HepG2 (cell line): Measurements from ENCODE around the gene TMEM132E. TPM values are rescaled to one million over a fixed set of nuclear protein-coding genes. Genes with fewer than 3 reads are reported as not detected.

Source experiments
- ATAC-seq: fragments of 200-7000 bp; cut with Tn5 transposase; 3 replicates; pipeline ENCODE4 v1.9.1; 2020; ENCODE audit warnings: mild to moderate bottlenecking, moderate library complexity
- BruUV-seq: library from RNA; stranded (reverse); fragments of 400-500 nt; replicated peaks from 2 replicates; lab custom pipeline; 2021; lab: Mats Ljungman, UMichigan
- CTCF ChIA-PET: fragments of 300-600 bp; formaldehyde crosslinking; extraction: SDS; loops from one replicate; lab custom pipeline; 2021; ENCODE audit warnings: low total read pairs, inconsistent platforms, low intra/inter-chr PET ratio; lab: Yijun Ruan, JAX
- POLR2A ChIA-PET: fragments of 350-600 bp; sonication (Branson Sonifier 250); formaldehyde crosslinking; loops from one replicate; lab custom pipeline; 2020; ENCODE audit warnings: antibody characterized with exemption, inconsistent platforms; lab: Yijun Ruan, JAX
- DNase-seq: peaks from one replicate; pipeline ENCODE4 v3.0.0-alpha.2; 2015; ENCODE audit warnings: low spot score
- FAIRE-seq: peaks from 3 replicates; lab custom pipeline; 2011; peaks lifted over from hg19 to GRCh38; lab: Jason Lieb, UNC
- H2AFZ ChIP-seq: one replicate; pipeline ENCODE4 v1.6.1; 2011; ENCODE audit warnings: low read length, inconsistent platforms
- H3K27ac ChIP-seq: fragments of 300-600 bp; 3 replicates; pipeline ENCODE4 v1.8.0; 2011; ENCODE audit warnings: mixed run types, mild to moderate bottlenecking, mixed read lengths, low read length, inconsistent platforms; ENCODE audit not compliant: insufficient read depth; ENCODE audit errors: extremely low read length
- H3K27me3 ChIP-seq, 2 experiments: fragments of 200-600 bp in 1 of 2; 2 replicates in 1 of 2; 3 replicates in 1 of 2; pipeline versions ENCODE4 v1.6.0 to v1.8.0; 2011; ENCODE audit warnings: low read length in 2 of 2, mild to moderate bottlenecking in 2 of 2, moderate library complexity in 2 of 2, inconsistent platforms in 1 of 2; ENCODE audit not compliant: insufficient read depth in 2 of 2, control insufficient read depth in 1 of 2
- H3K36me3 ChIP-seq, 2 experiments: fragments of 200-600 bp in 1 of 2; replicated peaks in 1 of 2; 2 replicates in 1 of 2; 3 replicates in 1 of 2; pipeline versions ENCODE4 v1.5.1 to v1.8.0; 2011; ENCODE audit warnings: low read length in 2 of 2, inconsistent platforms in 1 of 2; ENCODE audit not compliant: insufficient read depth in 2 of 2, control insufficient read depth in 1 of 2
- H3K4me1 ChIP-seq: 2 replicates; pipeline ENCODE4 v1.5.1; 2012; ENCODE audit warnings: low read length, inconsistent platforms; ENCODE audit not compliant: insufficient read depth
- H3K4me2 ChIP-seq: 2 replicates; pipeline ENCODE4 v1.6.0; 2011; ENCODE audit warnings: low read depth, low read length, inconsistent platforms
- H3K4me3 ChIP-seq, 3 experiments: fragments of 200-600 bp in 1 of 3; sonication (generic), shearing (Covaris generic) in 1 of 3; replicated peaks in 1 of 3; 2 replicates each; pipeline ENCODE4 v1.5.1; 2011 to 2016; ENCODE audit warnings: low read length in 3 of 3, inconsistent platforms in 2 of 3, low read depth in 2 of 3, mild to moderate bottlenecking in 2 of 3, control low read depth in 1 of 3, mixed read lengths in 1 of 3; ENCODE audit not compliant: insufficient read depth in 1 of 3
- H3K79me2 ChIP-seq: one replicate; pipeline ENCODE4 v1.6.1; 2011; ENCODE audit warnings: low read length, inconsistent platforms; ENCODE audit not compliant: insufficient read depth
- H3K9ac ChIP-seq: 2 replicates; pipeline ENCODE4 v1.6.0; 2011; ENCODE audit warnings: mild to moderate bottlenecking, low read depth, low read length, inconsistent platforms; ENCODE audit not compliant: insufficient read depth
- H3K9me3 ChIP-seq: 2 replicates; pipeline ENCODE4 v1.5.1; 2012; ENCODE audit warnings: mild to moderate bottlenecking, low read length
- H4K20me1 ChIP-seq: 2 replicates; pipeline ENCODE4 v1.6.0; 2011; ENCODE audit warnings: inconsistent platforms, mild to moderate bottlenecking, low read length, moderate library complexity; ENCODE audit not compliant: insufficient read depth
- FOXM1 ChIP-seq: sonication (generic); formaldehyde crosslinking; IDR thresholded peaks from 2 replicates; pipeline ENCODE4 v1.5.0; 2020; ENCODE audit warnings: missing genetic modification reagents
- ZNF646 ChIP-seq: sonication (generic); formaldehyde crosslinking; IDR thresholded peaks from 2 replicates; pipeline ENCODE4 v1.9.0; 2021; ENCODE audit warnings: mild to moderate bottlenecking, missing genetic modification reagents
- WGBS: methylation state at CpG from one replicate; pipeline ENCODE4 v1.1.6; 2017; ENCODE audit warnings: low lambda C conversion rate; 5-methylcytosine and 5-hydroxymethylcytosine counted together
- in situ Hi-C: cut with HindIII; loops from 2 replicates; pipeline ENCODE4 v1.10.0; 2017; ENCODE audit warnings: low pct_unique_long_range_greater_than_20kb; ENCODE audit not compliant: extremely low pct_ligation_motif_present
- intact Hi-C: fragments of 100-400 bp; cut with micrococcal nuclease; formaldehyde crosslinking; loops from one replicate; pipeline ENCODE4 v1.10.0; 2022; ENCODE audit not compliant: unreplicated experiment
- polyA plus RNA-seq, 8 experiments: library from polyadenylated mRNA; depleted of rRNA in 3 of 8; stranded (reverse) in 7 of 8; unstranded in 1 of 8; fragments of >200 nt; fragmentation: Illumina TruSeq in 4 of 8; extraction: Trizol in 4 of 8; gene quantifications; 2 replicates each; pipeline versions ENCODE4 v1.2.1 to v1.2.3, GENCODE V29; 2011 to 2016; ENCODE audit warnings: low read depth in 4 of 8, missing spikeins in 1 of 8, mixed read lengths in 1 of 8; ENCODE audit not compliant: insufficient read depth in 1 of 8
- total RNA-seq, 5 experiments: library from RNA; depleted of rRNA; stranded (reverse); fragments of >200 nt; fragmentation: Illumina TruSeq; extraction: Trizol; gene quantifications; 2 replicates each; pipeline ENCODE4 v1.2.3, GENCODE V29; 2016; ENCODE audit warnings: low read depth in 1 of 5

The TMEM132E gene
- total and polyA plus RNA-seq, 2 of the 13 experiments (the other 11 are each of a cell fraction or from before 2014, with no cell fraction given): not detected

- Histone ChIP-seq H3K4me2 (no peak overlapping the region), H3K9me3 (no peaks in the 10 kb centered on the region), H2AFZ (no peak overlapping the region), H3K27ac (no peak overlapping the region), H4K20me1 (no peaks in the 10 kb centered on the region), H3K36me3 (no peaks in the 10 kb centered on the region), H3K79me2 (no peaks in the 10 kb centered on the region), H3K4me3 (no peak overlapping the region), H3K9ac (no peak overlapping the region), H3K27me3 (peaks cover 0 to 5% of the 10 kb centered on the region in 2 experiments; a peak in 1 of 5 replicates), H3K4me1 (no peaks in the 10 kb centered on the region)
- WGBS: 41% methylated on average over 1 of the region's 1 CpG
- intact Hi-C loops: no loop called here
- DNase-seq (no peak), ATAC-seq (no peak), FAIRE-seq (no peak)
- no TSS peak for BruUV-seq
- CTCF ChIA-PET: no interaction called here
- TF ChIP-seq ZNF646 (CRISPR knock-in tag): no peak
- TF ChIP-seq FOXM1 (CRISPR knock-in tag): no peak
- in situ Hi-C loops: no loop called here
- POLR2A ChIA-PET: no interaction called here
These were observed 13.7 kb upstream of the TMEM132E start for GRCh38 chr17:34565713-34566112.
